NOMO-1 treated with DMSO at 0.1 percent for 48 hours (cell line): ENCODE data around the gene NTSR2.

Source experiments
- DNase-seq: peaks from one replicate; lab custom pipeline; 2025; ENCODE audit not compliant: unreplicated experiment; lab: John Stamatoyannopoulos, UW

NTSR2 gene

DNA sequence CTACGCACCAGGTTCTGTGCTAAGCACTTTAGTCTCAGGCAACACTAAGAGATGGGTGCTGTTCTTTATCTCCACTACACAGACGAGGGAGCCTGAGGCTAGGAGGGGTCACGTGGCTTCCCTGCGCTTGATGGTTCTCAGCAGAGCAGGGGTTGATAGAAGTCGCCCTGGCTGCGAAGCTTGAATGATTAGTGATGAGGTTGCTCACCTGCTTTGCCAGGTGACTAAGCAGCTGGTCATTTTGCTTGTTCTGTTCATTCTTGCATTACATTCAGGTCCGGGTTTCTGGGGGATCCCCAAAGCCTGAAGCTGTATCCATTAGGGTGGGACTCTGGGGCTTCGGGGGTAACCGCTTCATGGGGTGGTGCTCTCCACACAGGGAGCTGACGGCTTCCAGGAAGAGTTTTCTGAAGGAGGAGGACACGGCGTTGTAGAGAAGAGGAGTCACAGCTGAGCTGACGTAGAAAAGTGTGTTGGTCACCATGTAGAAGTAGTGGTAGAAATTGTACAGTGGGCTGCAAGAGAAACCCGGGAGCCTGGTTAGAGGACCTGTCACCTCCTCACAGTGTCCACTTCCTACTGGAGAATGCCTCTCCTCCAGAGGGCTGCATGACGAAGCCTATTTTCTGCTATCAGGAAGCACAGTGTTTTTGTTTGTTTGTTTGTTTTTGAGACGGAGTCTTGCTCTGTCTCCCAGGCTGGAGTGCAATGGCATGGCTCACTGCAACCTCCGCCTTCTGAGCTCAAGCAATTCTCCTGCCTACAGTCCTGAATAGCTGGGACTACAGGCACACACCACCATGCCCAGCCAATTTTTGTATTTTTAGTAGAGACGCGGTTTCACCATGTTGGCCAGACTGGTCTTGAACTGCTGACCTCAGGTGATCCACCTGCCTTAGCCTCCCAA is 11.5 kb downstream of the NTSR2 start:
- no peak for DNase-seq

DNA sequence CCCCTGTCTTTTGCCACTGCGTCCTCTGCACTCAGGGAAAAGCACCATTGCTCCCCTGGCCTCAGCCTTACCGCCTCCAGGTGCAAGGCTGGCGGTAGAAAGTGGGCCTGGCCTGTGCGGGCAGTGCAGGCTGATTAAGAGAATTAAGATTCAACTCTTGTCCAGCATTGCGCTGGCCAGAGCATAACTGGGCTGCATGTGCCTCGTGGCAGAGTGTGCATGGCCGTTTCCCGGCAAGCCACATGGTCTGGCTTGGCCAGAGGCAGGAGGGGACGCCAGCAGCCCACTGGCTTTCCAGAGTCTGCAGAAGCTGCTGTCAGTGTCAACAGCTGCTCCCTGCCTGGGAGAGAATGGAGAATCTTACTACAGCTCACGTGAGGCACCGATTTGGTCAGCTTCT is 12.3 kb downstream of the NTSR2 start:
- DNase-seq, result no peak

DNA sequence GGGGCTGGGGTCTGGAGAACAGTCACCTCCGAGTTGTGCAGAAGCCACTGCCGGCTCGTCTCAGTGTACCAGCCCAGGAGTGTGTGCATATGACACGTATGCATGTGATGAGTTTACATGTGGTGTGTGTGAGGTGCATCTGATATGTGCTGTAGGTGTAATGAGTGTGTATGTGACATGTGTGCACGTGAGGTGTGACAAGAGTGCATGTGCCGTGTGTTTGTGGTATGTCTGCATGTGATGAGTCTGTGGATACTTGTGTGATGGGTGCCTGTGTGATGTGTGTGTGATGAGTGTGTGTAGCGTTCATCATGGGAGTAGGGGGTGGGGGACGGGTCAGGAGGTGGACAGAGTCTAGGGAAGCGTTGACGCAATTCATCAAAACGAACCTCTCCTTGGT is 12.8 kb downstream of the NTSR2 start:
- no peak for DNase-seq

GRCh38 chr2:11656671-11657101 is 13.3 kb downstream of the NTSR2 start:
- no peak for DNase-seq

DNA sequence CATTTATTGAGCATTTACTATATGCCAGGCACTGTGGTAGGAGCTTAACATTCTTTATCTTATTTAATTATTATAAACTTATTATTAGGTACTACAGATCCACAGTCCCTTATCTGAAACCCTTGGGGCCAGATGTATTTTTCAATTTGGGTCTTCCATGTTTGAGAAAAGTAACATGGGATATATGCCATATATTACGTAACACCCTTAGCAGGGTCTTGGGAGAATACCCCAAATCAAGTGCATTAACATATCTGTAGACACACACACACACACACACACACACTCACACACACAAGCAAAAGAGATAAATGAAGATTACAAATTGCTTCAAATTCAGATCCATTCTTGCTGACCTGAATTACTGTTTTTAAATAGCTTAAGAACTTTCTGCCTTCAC is 13.7 kb downstream of the NTSR2 start:
- DNase-seq, result no peak

- DNase-seq, result no peak
These were observed 14.5 kb downstream of the NTSR2 start for GRCh38 chr2:11655495-11655894.

DNA sequence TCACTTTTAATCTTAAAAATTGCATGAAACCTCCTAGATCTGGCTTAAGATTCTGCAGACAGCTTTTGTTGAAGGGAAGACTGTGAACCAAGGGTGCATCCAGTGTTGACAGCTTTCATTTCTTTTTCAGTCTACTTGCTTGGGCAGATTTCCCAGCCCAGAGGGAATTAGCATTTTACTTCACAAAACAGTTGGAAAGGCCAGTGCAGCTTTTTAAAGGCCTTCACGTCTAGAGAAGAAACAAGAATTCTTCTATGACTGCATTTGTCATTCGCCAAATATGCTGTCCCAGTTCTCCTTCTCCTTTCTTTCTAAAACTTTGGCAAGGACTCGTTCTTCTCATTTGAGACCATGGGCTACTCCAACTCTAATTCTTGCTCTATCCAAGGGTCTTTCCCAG is 17.4 kb downstream of the NTSR2 start:
- no peak for DNase-seq

DNA sequence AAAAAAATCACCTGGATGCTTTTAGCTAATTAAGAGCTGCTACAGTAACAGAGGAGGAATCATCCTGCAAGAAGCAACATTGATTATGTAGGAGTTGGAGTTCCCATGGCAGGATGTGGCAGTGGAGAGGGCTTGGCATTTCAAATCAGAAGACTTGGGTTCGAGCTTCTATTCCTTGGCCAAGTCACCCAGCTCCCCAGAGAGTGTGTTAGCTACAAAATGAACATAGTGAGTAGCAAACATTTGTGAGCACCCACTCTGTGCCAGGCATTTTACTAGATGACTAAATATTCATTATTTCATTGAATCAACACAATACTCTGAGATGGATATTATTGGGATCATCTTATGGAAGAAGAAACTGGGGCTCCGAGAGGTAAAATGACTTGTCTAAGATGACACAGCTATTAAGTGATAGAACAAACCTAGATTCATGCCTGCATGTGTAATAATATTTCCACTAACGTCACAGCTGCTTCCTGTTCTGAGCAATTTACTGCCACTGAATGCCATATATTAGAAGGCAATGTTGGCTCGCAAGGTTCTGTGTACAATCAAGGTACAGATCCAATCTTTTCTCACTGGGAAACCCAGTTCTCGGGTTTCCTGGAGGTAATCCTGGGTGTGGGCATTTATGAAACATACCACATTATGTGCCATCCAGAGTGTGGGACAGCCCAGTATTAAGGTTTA is 18.0 kb downstream of the NTSR2 start:
- DNase-seq, result no peak

DNA sequence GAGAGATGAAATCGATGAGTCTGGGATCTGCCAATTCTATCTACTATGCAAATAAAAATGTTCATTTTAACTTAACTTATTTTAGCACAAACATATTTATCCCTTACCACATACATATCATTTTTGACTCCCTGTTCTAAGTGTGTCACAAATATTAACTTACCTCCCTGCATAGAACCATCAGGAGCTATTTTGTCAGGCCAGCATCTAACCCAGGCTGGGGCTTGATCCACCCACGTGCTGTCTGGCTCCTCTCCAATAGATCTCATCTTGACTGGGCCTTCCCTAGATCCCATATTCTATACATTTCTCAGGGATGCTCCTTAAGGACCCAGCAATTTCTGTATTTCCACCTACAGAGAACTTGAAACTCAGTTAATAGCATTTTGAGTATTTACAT is 20.9 kb downstream of the NTSR2 start:
- no peak for DNase-seq

- DNase-seq, result no peak
These were observed 22.0 kb downstream of the NTSR2 start for GRCh38 chr2:11647834-11648600.

DNA sequence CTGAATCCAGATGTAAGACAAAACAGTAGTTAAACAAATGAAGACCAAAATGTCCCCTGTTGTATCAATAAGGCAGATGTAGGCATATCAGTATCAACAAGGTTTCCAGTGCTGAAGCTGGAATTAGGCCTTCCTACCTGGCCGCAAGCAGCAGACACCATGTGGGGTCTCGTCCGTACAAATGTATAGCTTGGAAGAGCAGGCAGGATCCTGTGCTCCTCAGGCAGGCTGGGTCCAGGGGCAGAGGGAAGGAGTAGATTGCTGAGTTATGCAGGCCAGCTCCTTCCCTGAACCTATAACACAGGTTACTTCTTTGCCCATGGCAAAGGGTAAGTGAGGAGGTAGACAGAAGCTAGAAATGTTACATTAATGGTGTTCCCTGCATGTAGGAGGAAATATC is 23.5 kb downstream of the NTSR2 start:
- no peak for DNase-seq

GRCh38 chr2:11644293-11644692 is 25.7 kb downstream of the NTSR2 start:
- no peak for DNase-seq

- DNase-seq, result no peak
These were observed 27.0 kb downstream of the NTSR2 start for GRCh38 chr2:11642972-11643371.

- DNase-seq, result no peak
These were observed 29.9 kb downstream of the NTSR2 start for GRCh38 chr2:11640132-11640531.

- no peak for DNase-seq
These were observed 30.5 kb downstream of the NTSR2 start for GRCh38 chr2:11639503-11639902.

GRCh38 chr2:11637546-11637945 is 32.4 kb downstream of the NTSR2 start:
- no peak for DNase-seq

DNA sequence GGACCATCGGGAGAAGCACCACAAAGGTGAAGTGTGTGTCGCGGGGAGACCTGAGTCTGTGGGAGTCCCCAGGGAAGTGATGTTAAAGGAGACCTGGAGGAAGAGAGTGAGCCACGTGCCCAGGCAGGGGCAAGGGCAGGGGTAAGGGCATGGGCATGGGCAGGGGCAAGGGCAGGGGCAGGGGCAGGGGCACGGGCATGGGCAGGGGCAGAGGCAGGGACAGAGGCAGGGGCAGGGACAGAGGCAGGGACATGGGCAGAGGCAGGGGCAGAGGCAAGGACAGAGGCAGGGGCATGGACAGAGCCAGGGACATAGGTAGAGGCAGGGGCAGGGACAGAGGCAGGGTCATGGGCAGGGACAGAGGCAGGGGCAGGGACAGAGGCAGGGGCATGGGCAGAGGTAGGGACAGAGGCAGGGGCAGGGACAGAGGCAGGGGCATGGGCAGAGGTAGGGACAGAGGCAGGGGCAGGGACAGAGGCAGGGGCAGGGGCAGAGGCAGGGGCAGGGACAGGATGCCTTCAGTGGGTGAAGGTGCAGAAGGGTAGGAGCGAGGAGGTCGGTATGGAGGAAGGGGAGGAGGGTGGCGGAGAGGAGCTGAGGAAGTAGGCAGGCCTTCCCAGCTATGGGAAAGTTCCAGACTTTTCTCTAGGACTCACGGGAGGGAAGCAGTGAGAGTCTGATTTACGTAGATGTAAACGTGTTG is 33.3 kb downstream of the NTSR2 start:
- DNase-seq, result no peak

DNA sequence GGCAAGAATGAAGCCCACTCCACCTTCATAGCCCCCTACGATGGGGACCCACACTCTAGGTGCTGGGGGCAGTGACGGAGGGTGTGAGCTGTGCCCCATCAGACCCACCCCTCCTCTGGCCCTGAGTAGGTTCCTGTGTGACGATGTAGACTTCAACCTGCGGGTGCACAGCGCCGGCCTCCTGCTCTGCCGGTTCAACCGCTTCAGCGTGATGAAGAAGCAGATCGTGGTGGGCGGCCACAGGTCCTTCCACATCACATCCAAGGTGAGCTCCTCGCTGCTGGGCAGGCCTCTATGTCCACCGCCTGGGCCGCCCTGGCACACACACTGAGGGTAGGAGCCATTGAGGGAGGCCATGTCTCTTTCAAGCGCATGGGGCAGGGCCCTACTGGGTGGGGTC is 34.9 kb downstream of the NTSR2 start:
- no peak for DNase-seq

DNA sequence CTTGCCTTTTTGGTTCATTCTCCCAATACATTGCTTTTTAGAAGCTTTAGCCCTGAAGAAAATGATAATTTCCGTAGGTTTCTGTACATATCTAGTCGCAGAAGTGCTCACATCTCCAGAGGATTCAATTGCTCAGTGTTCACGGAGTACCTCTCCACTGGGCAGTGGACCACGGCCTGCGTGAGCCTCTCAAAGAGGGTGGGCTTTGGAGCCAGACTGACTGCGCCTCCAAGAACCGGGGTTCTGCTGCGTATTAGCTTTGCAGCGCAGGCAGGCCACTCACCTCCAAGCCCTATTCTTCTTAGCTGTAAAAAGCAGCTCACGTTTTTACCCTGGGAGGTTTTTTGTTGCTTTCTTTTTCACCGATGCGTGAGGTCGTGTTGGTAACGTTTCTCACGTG is 35.4 kb downstream of the NTSR2 start:
- no peak for DNase-seq

- no peak for DNase-seq
These were observed 36.0 kb downstream of the NTSR2 start for GRCh38 chr2:11633923-11634478.

DNA sequence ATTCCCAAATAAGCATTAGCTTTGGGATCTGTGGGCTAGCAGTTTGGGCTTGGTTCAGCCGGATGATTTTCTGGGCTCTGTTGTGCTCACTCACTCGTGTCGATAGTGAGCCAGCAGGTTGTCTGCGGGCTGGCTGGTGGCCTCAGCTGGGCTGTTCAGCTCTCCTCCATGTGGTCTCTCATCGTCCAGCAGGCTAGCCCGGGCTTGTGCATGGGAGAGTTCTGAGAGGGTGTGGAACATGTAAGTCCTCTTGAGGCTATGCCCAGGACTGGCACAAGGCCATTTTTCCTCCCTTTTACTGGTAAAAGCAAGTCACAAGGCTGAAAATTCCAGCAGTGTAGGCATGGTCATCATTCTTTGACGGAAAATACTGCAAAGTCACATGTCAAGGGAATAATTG is 38.5 kb downstream of the NTSR2 start:
- no peak for DNase-seq
